ENCODE results near the gene RTN1.

The RTN1 gene

GRCh38 chr14:59852350-59852749 is 18.2 kb downstream of the RTN1 start:
- TF ChIP-seq CTCF (IDR thresholded peaks at IDR 0.05; ENCODE audit: control insufficient read depth, insufficient read depth, low read depth, low read length, missing control alignments) = no peak
- no peak overlapping the region for H3K4me3 ChIP-seq (ENCODE audit: control insufficient read depth, low read depth, low read length)
- no peak for DNase-seq (ENCODE audit: low read depth)

- no peak overlapping the region for H3K4me3 ChIP-seq (ENCODE audit: control insufficient read depth, low read depth, low read length)
- DNase-seq (ENCODE audit: low read depth) = no peak
- TF ChIP-seq CTCF (IDR thresholded peaks at IDR 0.05; ENCODE audit: control insufficient read depth, insufficient read depth, low read depth, low read length, missing control alignments) = no peak
Measured at GRCh38 chr14:59850458-59850857, 20.1 kb downstream of the RTN1 start.

GRCh38 chr14:59849411-59850130 is 21.0 kb downstream of the RTN1 start:
- no peak overlapping the region for H3K4me3 ChIP-seq (ENCODE audit: control insufficient read depth, low read depth, low read length)
- TF ChIP-seq CTCF (IDR thresholded peaks at IDR 0.05; ENCODE audit: control insufficient read depth, insufficient read depth, low read depth, low read length, missing control alignments) = no peak
- no peak for DNase-seq (ENCODE audit: low read depth)

GRCh38 chr14:59848671-59849070 is 21.9 kb downstream of the RTN1 start:
- TF ChIP-seq CTCF (IDR thresholded peaks at IDR 0.05; ENCODE audit: control insufficient read depth, insufficient read depth, low read depth, low read length, missing control alignments) = no peak
- no peak for DNase-seq (ENCODE audit: low read depth)
- H3K4me3 ChIP-seq (ENCODE audit: control insufficient read depth, low read depth, low read length) = no peak overlapping the region

GRCh38 chr14:59847711-59848110 is 22.9 kb downstream of the RTN1 start:
- no peak for DNase-seq (ENCODE audit: low read depth)
- no peak for TF ChIP-seq CTCF (IDR thresholded peaks at IDR 0.05; ENCODE audit: control insufficient read depth, insufficient read depth, low read depth, low read length, missing control alignments)
- H3K4me3 ChIP-seq (ENCODE audit: control insufficient read depth, low read depth, low read length) = no peak overlapping the region

GRCh38 chr14:59846595-59846994 is 24.0 kb downstream of the RTN1 start:
- DNase-seq (ENCODE audit: low read depth) = no peak
- no peak for TF ChIP-seq CTCF (IDR thresholded peaks at IDR 0.05; ENCODE audit: control insufficient read depth, insufficient read depth, low read depth, low read length, missing control alignments)
- H3K4me3 ChIP-seq (ENCODE audit: control insufficient read depth, low read depth, low read length) = no peak overlapping the region
